Left ventricle myocardium inferior (tissue), 1 donor: ENCODE measurements around the gene APPBP2. TPM values are rescaled to one million over a fixed set of nuclear protein-coding genes. Genes with fewer than 3 reads are reported as not detected.

Experiments
- DNase-seq: peaks from one replicate; pipeline ENCODE4 v3.0.0-alpha.2; 2020
- H3K27ac ChIP-seq: fragments of 200-600 bp; replicated peaks from 2 replicates; pipeline ENCODE4 v1.8.0; 2021
- H3K27me3 ChIP-seq: fragments of 200-600 bp; 2 replicates; pipeline ENCODE4 v1.8.0; 2021; ENCODE audit warnings: low read depth
- H3K36me3 ChIP-seq: fragments of 200-600 bp; 2 replicates; pipeline ENCODE4 v1.8.0; 2021
- H3K4me1 ChIP-seq: fragments of 200-600 bp; 2 replicates; pipeline ENCODE4 v1.8.0; 2021
- H3K4me3 ChIP-seq: fragments of 200-600 bp; 2 replicates; pipeline ENCODE4 v1.8.0; 2021; ENCODE audit warnings: mild to moderate bottlenecking, moderate library complexity
- H3K9me3 ChIP-seq: fragments of 200-600 bp; replicated peaks from 2 replicates; pipeline ENCODE4 v1.8.0; 2021
- CTCF ChIP-seq: fragments of 200-600 bp; IDR thresholded peaks from 2 replicates; pipeline ENCODE4 v1.8.0; 2021; ENCODE audit warnings: antibody characterized with exemption, mild to moderate bottlenecking, borderline replicate concordance
- intact Hi-C: fragments of 100-400 bp; cut with micrococcal nuclease; formaldehyde crosslinking; loops from one replicate; pipeline ENCODE4 v1.11.0; 2022
- total RNA-seq: library from RNA; stranded (reverse); fragmentation: NEBNext Ultra II Directional; extraction: Animal tissue kit (Norgen Biotek cat#: 25700); gene quantifications from one replicate; pipeline ENCODE4 v1.2.1, GENCODE V29; 2021
- donor health status: DM: no; HTN: yes; CAD: no; lungs with severe emphysema.

Gene APPBP2
- total RNA-seq, 1 donor from 2014 or later = 16.6 TPM

- Histone ChIP-seq H3K27ac (no peak overlapping the region), H3K9me3 (no peaks in the 10 kb centered on the region), H3K36me3 (no peaks in the 10 kb centered on the region), H3K4me3 (no peak overlapping the region), H3K4me1 (no peaks in the 10 kb centered on the region), H3K27me3 (no peaks in the 10 kb centered on the region)
- TF ChIP-seq CTCF = no peak
- no peak for DNase-seq
- intact Hi-C loops = no loop called here
Measured at GRCh38 chr17:60560860-60561257, 34.8 kb upstream of the APPBP2 start.

- Histone ChIP-seq H3K36me3 (no peaks in the 10 kb centered on the region), H3K4me3 (no peak overlapping the region), H3K4me1 (no peaks in the 10 kb centered on the region), H3K27ac (no peak overlapping the region), H3K27me3 (no peaks in the 10 kb centered on the region), H3K9me3 (no peaks in the 10 kb centered on the region)
- DNase-seq = no peak
- intact Hi-C loops = no loop called here
- no peak for TF ChIP-seq CTCF
Measured at GRCh38 chr17:60559995-60560859, 34.2 kb upstream of the APPBP2 start.

- intact Hi-C loops = no loop called here
- H3K27me3 ChIP-seq = no peaks in the 10 kb centered on the region
- no peaks in the 10 kb centered on the region for H3K9me3 ChIP-seq
- no peak overlapping the region for H3K27ac ChIP-seq
- H3K36me3 ChIP-seq = no peaks in the 10 kb centered on the region
- H3K4me1 ChIP-seq = no peaks in the 10 kb centered on the region
- DNase-seq = no peak
- TF ChIP-seq CTCF = no peak
- H3K4me3 ChIP-seq = no peak overlapping the region
Measured at GRCh38 chr17:60559659-60559994, 33.6 kb upstream of the APPBP2 start.

- intact Hi-C loops = no loop called here
- H3K9me3 ChIP-seq = peaks cover 12% of the 10 kb centered on the region
- no peaks in the 10 kb centered on the region for H3K36me3 ChIP-seq
- no peak for DNase-seq
- no peak overlapping the region for H3K27ac ChIP-seq
- H3K4me3 ChIP-seq = no peak overlapping the region
- no peaks in the 10 kb centered on the region for H3K4me1 ChIP-seq
- no peak for TF ChIP-seq CTCF
- no peaks in the 10 kb centered on the region for H3K27me3 ChIP-seq
Measured at GRCh38 chr17:60557805-60558204, 31.8 kb upstream of the APPBP2 start.

GRCh38 chr17:60555786-60556185 is 29.7 kb upstream of the APPBP2 start:
- no peak for DNase-seq
- intact Hi-C loops = no loop called here
- Histone ChIP-seq H3K9me3 (peaks cover 13% of the 10 kb centered on the region), H3K36me3 (no peaks in the 10 kb centered on the region), H3K27ac (no peak overlapping the region), H3K4me3 (no peak overlapping the region), H3K27me3 (no peaks in the 10 kb centered on the region), H3K4me1 (no peaks in the 10 kb centered on the region)
- TF ChIP-seq CTCF = no peak
